Trophoblast cell (in vitro differentiated cells and primary cell): ENCODE data around the gene CSF1R.
A peak's percentile ranks its signal among the peaks of the same experiment; 100 is the strongest.

ENCODE experiments used
- DNase-seq, 2 donors: peaks; one replicate each; pipeline ENCODE4 v3.0.0-alpha.2; 2016
- H2AFZ ChIP-seq: 2 replicates; pipeline ENCODE4 v1.6.1; 2013; ENCODE audit warnings: low read length, moderate library complexity, mild to moderate bottlenecking; ENCODE audit not compliant: insufficient read depth, poor library complexity
- H2AK5ac ChIP-seq: 2 replicates; pipeline ENCODE4 v1.6.1; 2013; ENCODE audit warnings: mild to moderate bottlenecking, low read length
- H2BK120ac ChIP-seq: 2 replicates; pipeline ENCODE4 v1.6.1; 2013; ENCODE audit warnings: low read length, mild to moderate bottlenecking, moderate library complexity; ENCODE audit not compliant: insufficient read depth, poor library complexity
- H2BK12ac ChIP-seq: 2 replicates; pipeline ENCODE4 v1.6.1; 2013; ENCODE audit warnings: mild to moderate bottlenecking, low read length, moderate library complexity
- H2BK5ac ChIP-seq: 2 replicates; pipeline ENCODE4 v1.6.1; 2013; ENCODE audit warnings: low read length, low read depth, moderate library complexity, mild to moderate bottlenecking; ENCODE audit not compliant: poor library complexity
- H3K14ac ChIP-seq: 2 replicates; pipeline ENCODE4 v1.6.1; 2013; ENCODE audit warnings: mild to moderate bottlenecking, low read length
- H3K18ac ChIP-seq: 2 replicates; pipeline ENCODE4 v1.6.1; 2013; ENCODE audit warnings: mild to moderate bottlenecking, low read length
- H3K23ac ChIP-seq: 2 replicates; pipeline ENCODE4 v1.6.1; 2013; ENCODE audit warnings: low read length
- H3K27ac ChIP-seq: 2 replicates; pipeline ENCODE4 v1.5.1; 2013; ENCODE audit warnings: low read depth, mild to moderate bottlenecking, inconsistent platforms, low read length, moderate library complexity
- H3K27me3 ChIP-seq: 2 replicates; pipeline ENCODE4 v1.6.1; 2013; ENCODE audit warnings: inconsistent platforms, mild to moderate bottlenecking, low read length, moderate library complexity; ENCODE audit not compliant: insufficient read depth
- H3K36me3 ChIP-seq, 2 experiments: 1 replicate in 1 of 2; 2 replicates in 1 of 2; pipeline ENCODE4 v1.6.1; 2013; ENCODE audit warnings: low read length in 2 of 2, mild to moderate bottlenecking in 2 of 2, moderate library complexity in 1 of 2; ENCODE audit not compliant: insufficient read depth in 2 of 2, control insufficient read depth in 1 of 2
- H3K4ac ChIP-seq: 2 replicates; pipeline ENCODE4 v1.6.1; 2013; ENCODE audit warnings: low read depth, mild to moderate bottlenecking, low read length, moderate library complexity
- H3K4me1 ChIP-seq, 2 experiments: 1 replicate in 1 of 2; 2 replicates in 1 of 2; pipeline ENCODE4 v1.6.1; 2013; ENCODE audit warnings: low read length in 2 of 2, mild to moderate bottlenecking in 2 of 2, moderate library complexity in 1 of 2; ENCODE audit not compliant: insufficient read depth in 2 of 2, control insufficient read depth in 1 of 2
- H3K4me2 ChIP-seq: 2 replicates; pipeline ENCODE4 v1.6.1; 2013; ENCODE audit warnings: inconsistent platforms, mild to moderate bottlenecking, low read length, moderate library complexity
- H3K4me3 ChIP-seq: 2 replicates; pipeline ENCODE4 v1.5.1; 2013; ENCODE audit warnings: mild to moderate bottlenecking, low read depth, low read length, inconsistent platforms
- H3K79me1 ChIP-seq: one replicate; pipeline ENCODE4 v1.6.1; 2013; ENCODE audit warnings: low read length
- H3K79me2 ChIP-seq: 2 replicates; pipeline ENCODE4 v1.6.1; 2013; ENCODE audit warnings: low read length, mild to moderate bottlenecking; ENCODE audit not compliant: control insufficient read depth, insufficient read depth, poor library complexity
- H3K9ac ChIP-seq: 2 replicates; pipeline ENCODE4 v1.6.1; 2013; ENCODE audit warnings: mild to moderate bottlenecking, low read length
- H3K9me3 ChIP-seq: 2 replicates; pipeline ENCODE4 v1.6.1; 2013; ENCODE audit warnings: low read depth, mild to moderate bottlenecking, control low read depth, inconsistent platforms, low read length; ENCODE audit not compliant: insufficient read depth
- H4K12ac ChIP-seq: 2 replicates; pipeline ENCODE4 v1.6.1; 2013; ENCODE audit warnings: low read depth, mild to moderate bottlenecking, low read length, moderate library complexity
- H4K8ac ChIP-seq: 2 replicates; pipeline ENCODE4 v1.6.1; 2013; ENCODE audit warnings: low read depth, mild to moderate bottlenecking, low read length, moderate library complexity
- H4K91ac ChIP-seq: one replicate; pipeline ENCODE4 v1.6.1; 2013; ENCODE audit warnings: low read depth, mild to moderate bottlenecking, low read length, moderate library complexity
- WGBS: extraction: QIAGEN DNeasy Blood & Tissue Kit; methylation state at CpG from one replicate; pipeline ENCODE4 v1.1.7; 2013; ENCODE audit warnings: missing lambda C conversion rate; ENCODE audit not compliant: insufficient read length, insufficient coverage; ENCODE audit errors: extremely low coverage; 5-methylcytosine and 5-hydroxymethylcytosine counted together

The CSF1R gene

GRCh38 chr5:150107909-150108447 is 21.6 kb upstream of the CSF1R start:
- peak overlapping the region; percentile 70 for H3K27ac ChIP-seq
- H3K9me3 ChIP-seq = no peaks in the 10 kb centered on the region
- DNase-seq = peak; percentile 86 to 96
- H3K4me3 ChIP-seq = no peak overlapping the region
- H2BK5ac ChIP-seq = peak overlapping the region; percentile 29
- peak overlapping the region; percentile 10 for H3K14ac ChIP-seq
- H2BK12ac ChIP-seq = no peak overlapping the region
- peaks cover 43% of the 10 kb centered on the region for H3K79me1 ChIP-seq
- H3K23ac ChIP-seq = no peak overlapping the region
- H3K9ac ChIP-seq = no peak overlapping the region
- no peak overlapping the region for H4K12ac ChIP-seq
- peak overlapping the region; percentile 2 for H3K4ac ChIP-seq
- H4K91ac ChIP-seq = peak overlapping the region; percentile 52
- H2AK5ac ChIP-seq = peak overlapping the region; percentile 36
- no peak overlapping the region for H3K4me2 ChIP-seq
- no peak overlapping the region for H2AFZ ChIP-seq
- H3K79me2 ChIP-seq = peaks cover 10% of the 10 kb centered on the region
- H2BK120ac ChIP-seq = peak overlapping the region; percentile 12
- WGBS = no CpG with 5 or more reads among the region's 4 CpGs
- H3K36me3 ChIP-seq = peaks cover 0 to 2% of the 10 kb centered on the region in 2 experiments
- peak overlapping the region; percentile 5 for H4K8ac ChIP-seq
- no peak overlapping the region for H3K18ac ChIP-seq
- H3K4me1 ChIP-seq = peaks cover 45 to 52% of the 10 kb centered on the region in 2 experiments
- H3K27me3 ChIP-seq = no peaks in the 10 kb centered on the region

DNA sequence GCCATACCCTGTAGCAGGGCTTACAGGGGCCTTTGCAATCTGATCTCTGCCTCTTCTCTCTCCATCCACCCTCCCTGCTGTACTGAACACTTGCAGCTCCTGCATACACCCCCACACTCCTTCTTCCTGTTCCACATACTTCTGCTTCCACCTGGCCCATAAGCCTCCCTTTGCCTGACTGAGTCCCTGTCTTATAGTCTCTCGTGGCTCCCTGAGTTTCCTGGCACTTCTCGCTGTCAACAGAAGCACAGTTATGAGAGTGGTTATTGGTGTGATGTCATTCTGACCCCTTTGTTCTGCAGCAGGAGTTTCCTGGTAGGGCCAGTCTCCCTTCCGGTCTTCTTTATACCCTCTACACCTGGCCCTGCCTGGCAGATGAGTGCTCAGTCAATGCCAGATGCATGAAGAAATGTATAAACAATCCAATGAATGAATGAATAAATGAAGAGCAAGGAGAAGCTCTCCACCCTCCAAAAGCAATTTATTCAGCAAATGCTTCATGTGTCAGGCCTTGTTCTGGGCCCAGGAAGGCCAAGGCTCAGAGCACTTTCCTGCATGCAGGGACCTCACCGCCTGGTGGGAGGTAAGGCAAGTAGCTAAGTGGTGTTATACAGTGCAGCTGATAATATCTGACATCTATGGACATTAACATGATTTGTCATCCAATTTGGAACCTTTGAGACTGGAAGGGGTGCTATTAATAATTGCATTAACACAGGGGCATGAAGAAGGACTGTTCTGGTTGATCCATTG is 20.5 kb upstream of the CSF1R start:
- Histone ChIP-seq H3K18ac (no peak overlapping the region), H2BK120ac (peak overlapping the region; percentile 34), H2BK12ac (peak overlapping the region; percentile 26), H3K4ac (no peak overlapping the region), H3K4me3 (no peak overlapping the region), H4K8ac (peak overlapping the region; percentile 3), H3K79me2 (peaks cover 8% of the 10 kb centered on the region), H3K36me3 (peaks cover 0 to 2% of the 10 kb centered on the region in 2 experiments), H4K12ac (no peak overlapping the region), H3K23ac (no peak overlapping the region), H3K4me2 (no peak overlapping the region), H3K27ac (peak overlapping the region; percentile 70), H4K91ac (peak overlapping the region; percentile 52), H3K9me3 (no peaks in the 10 kb centered on the region), H2AFZ (no peak overlapping the region), H3K14ac (peak overlapping the region; percentile 56), H3K79me1 (peaks cover 34% of the 10 kb centered on the region), H3K27me3 (no peaks in the 10 kb centered on the region), H3K9ac (no peak overlapping the region), H2AK5ac (peak overlapping the region; percentile 60), H2BK5ac (peak overlapping the region; percentile 28), H3K4me1 (peaks cover 39 to 47% of the 10 kb centered on the region in 2 experiments)
- no CpG with 5 or more reads among the region's 4 CpGs for WGBS
- DNase-seq = no peak

DNA sequence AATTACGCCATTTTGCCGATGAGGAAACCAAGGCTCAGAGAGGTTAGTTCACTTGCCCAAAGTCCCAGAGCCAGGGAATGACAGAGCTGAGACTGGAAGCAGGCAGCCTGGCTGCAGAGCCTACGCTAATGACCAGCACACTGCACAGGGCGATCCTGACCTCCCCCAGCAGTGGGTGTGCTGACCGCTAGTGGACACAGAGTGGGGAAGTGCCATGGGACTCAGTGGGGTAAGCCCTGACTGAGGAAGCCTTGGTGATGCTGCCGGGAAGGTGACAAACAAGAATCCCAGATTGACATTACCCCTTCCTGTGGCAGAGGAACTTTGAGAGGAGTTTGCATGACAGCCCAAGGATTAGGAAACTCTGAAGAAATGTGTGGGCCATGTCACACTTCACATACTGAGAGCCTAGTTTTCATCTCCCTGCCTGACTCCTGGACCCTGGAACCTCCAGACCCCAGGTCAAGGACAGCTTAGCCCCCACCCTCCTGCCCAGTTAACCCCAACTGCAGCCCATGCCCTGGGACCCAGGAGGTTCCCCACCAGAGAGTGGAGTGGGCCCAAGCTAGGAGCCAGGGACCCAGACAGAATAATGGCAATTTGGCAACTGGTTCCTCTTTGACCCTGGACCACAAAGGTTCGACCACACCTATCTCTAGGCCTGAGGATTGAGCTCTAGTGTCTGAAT is 19.7 kb upstream of the CSF1R start:
- Histone ChIP-seq H3K4ac (peak overlapping the region; percentile 38), H4K91ac (peak overlapping the region; percentile 75), H2AFZ (no peak overlapping the region), H3K4me1 (peaks cover 34 to 40% of the 10 kb centered on the region in 2 experiments), H2AK5ac (peak overlapping the region; percentile 66), H3K14ac (peak overlapping the region; percentile 54), H4K8ac (no peak overlapping the region), H4K12ac (no peak overlapping the region), H3K36me3 (peaks cover 0 to 2% of the 10 kb centered on the region in 2 experiments), H3K27me3 (no peaks in the 10 kb centered on the region), H3K4me3 (no peak overlapping the region), H3K79me1 (peaks cover 27% of the 10 kb centered on the region), H3K27ac (no peak overlapping the region), H2BK120ac (peak overlapping the region; percentile 8), H3K4me2 (no peak overlapping the region), H3K79me2 (peaks cover 6% of the 10 kb centered on the region), H3K9me3 (no peaks in the 10 kb centered on the region), H3K18ac (peak overlapping the region; percentile 52), H2BK5ac (peak overlapping the region; percentile 20), H3K23ac (no peak overlapping the region), H3K9ac (no peak overlapping the region), H2BK12ac (peak overlapping the region; percentile 67)
- WGBS = no CpG with 5 or more reads among the region's 7 CpGs
- peak in 1 of 2 donors; percentile 21 for DNase-seq

GRCh38 chr5:150104550-150104870 is 18.2 kb upstream of the CSF1R start:
- Histone ChIP-seq H3K4ac (no peak overlapping the region), H3K79me2 (peaks cover 6% of the 10 kb centered on the region), H2AK5ac (no peak overlapping the region), H3K4me3 (no peak overlapping the region), H2BK5ac (no peak overlapping the region), H4K91ac (no peak overlapping the region), H3K9me3 (no peaks in the 10 kb centered on the region), H4K12ac (no peak overlapping the region), H3K18ac (no peak overlapping the region), H3K23ac (no peak overlapping the region), H2AFZ (no peak overlapping the region), H2BK12ac (no peak overlapping the region), H3K9ac (no peak overlapping the region), H3K79me1 (peaks cover 26% of the 10 kb centered on the region), H3K27me3 (no peaks in the 10 kb centered on the region), H3K4me1 (peaks cover 31 to 39% of the 10 kb centered on the region in 2 experiments), H3K36me3 (peaks cover 2% of the 10 kb centered on the region in 2 experiments), H2BK120ac (no peak overlapping the region), H4K8ac (no peak overlapping the region), H3K4me2 (no peak overlapping the region), H3K27ac (no peak overlapping the region), H3K14ac (no peak overlapping the region)
- DNase-seq = no peak
- no CpG with 5 or more reads among the region's 2 CpGs for WGBS
